Left lobe of liver (tissue), 2 donors: ENCODE data around the gene TUT7. TPM values are rescaled to one million over a fixed set of nuclear protein-coding genes. Genes with fewer than 3 reads are reported as not detected.

Experiments
- ATAC-seq: fragments of 200-7000 bp; cut with Tn5 transposase; one replicate; pipeline ENCODE4 v1.9.1; 2020; ENCODE audit warnings: mild to moderate bottlenecking, moderate library complexity
- DNase-seq: peaks from one replicate; pipeline ENCODE4 v3.0.0-alpha.2; 2020; ENCODE audit warnings: low spot score
- total RNA-seq: library from RNA; stranded (reverse); gene quantifications from one replicate; pipeline ENCODE4 v1.2.1, GENCODE V29; 2021
- donor health status: DM: no; HTN: no; CAD: no; lungs with moderate emphysema.
- donor health status: DM: no; HTN: yes; CAD: no.

Gene TUT7
- total RNA-seq, 1 donor from 2014 or later: 37.3 TPM

DNA sequence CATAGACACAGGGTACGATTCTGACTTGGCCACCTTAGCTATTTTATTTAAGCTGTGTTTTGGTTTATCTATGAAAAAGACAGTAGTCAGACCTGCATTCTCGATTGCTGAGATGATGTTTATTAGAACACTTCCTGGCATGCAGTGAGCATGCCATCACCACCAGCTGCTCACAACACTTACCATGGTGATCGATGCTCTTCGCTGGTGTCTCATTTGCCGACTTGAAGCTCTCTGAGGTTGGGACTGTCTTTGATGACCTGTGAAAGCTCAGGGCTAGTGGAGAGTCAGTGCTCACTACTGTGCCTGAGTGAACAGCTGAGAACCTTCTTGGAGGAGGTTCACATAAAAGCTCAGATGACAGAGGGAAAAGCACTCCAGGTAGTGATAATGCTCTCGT, 90.3 kb downstream of the TUT7 start:
- DNase-seq: no peak
- no peak for ATAC-seq

DNA sequence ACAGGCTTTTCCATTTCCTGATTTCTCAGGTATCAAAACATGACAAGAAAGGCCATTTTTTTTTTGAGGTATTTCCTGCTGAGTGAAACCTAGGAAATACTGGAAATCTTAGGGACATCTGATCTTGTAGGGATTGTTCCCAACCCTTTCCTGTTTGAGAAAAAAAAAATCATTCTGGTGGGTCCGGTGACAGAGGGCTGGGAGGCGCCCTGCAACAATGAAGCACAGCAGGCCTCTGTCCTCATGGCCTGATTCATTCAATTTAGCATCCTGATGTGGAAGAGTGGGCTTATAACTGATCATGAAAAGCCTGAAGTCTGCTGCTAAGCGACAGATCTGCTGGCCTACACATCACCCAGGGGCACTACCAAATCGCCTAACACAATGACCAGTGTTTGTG, 91.7 kb downstream of the TUT7 start:
- DNase-seq: no peak
- ATAC-seq: no peak

GRCh38 chr9:86259557-86259956, 94.7 kb downstream of the TUT7 start, which contains the start of gene C9orf153:
TSS of gene C9orf153 (minus strand) at chr9:86259657. CDS start at chr9:86229603, 30,054 bp downstream.
- DNase-seq: no peak
- ATAC-seq: no peak

GRCh38 chr9:86257391-86257790, 96.8 kb downstream of the TUT7 start:
- DNase-seq (no peak), ATAC-seq (peak; percentile 45)

GRCh38 chr9:86256653-86257052, 97.6 kb downstream of the TUT7 start:
- DNase-seq (no peak), ATAC-seq (no peak)

GRCh38 chr9:86253577-86253976, 100.6 kb downstream of the TUT7 start:
- ATAC-seq (no peak), DNase-seq (no peak)

- ATAC-seq (no peak), DNase-seq (no peak)
Measured at GRCh38 chr9:86252870-86253269, 101.3 kb downstream of the TUT7 start.

- DNase-seq (no peak), ATAC-seq (no peak)
Measured at GRCh38 chr9:86250123-86250522, 104.1 kb downstream of the TUT7 start.

DNA sequence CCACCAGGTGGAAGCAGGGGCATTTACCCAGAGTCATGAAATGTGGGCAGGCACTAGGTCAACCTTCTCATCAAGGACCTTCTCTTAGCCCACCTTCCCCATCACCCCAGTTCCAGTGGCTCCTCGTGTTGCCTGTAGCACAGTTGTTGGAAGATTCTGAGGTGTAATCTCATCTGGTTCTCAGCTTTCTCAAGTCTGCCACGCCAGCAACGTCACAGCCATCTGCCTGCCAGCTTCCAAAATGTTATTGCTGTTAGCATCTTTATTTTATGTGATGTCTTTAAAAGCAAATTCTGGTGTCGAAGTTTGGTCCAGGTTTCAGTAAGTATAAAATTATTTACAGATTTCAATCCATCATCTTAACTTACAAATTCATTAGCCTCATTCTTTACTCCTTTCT, 105.5 kb downstream of the TUT7 start:
- DNase-seq (no peak), ATAC-seq (no peak)

GRCh38 chr9:86246752-86247161, 107.5 kb downstream of the TUT7 start:
- ATAC-seq (peak; percentile 90), DNase-seq (no peak)

DNA sequence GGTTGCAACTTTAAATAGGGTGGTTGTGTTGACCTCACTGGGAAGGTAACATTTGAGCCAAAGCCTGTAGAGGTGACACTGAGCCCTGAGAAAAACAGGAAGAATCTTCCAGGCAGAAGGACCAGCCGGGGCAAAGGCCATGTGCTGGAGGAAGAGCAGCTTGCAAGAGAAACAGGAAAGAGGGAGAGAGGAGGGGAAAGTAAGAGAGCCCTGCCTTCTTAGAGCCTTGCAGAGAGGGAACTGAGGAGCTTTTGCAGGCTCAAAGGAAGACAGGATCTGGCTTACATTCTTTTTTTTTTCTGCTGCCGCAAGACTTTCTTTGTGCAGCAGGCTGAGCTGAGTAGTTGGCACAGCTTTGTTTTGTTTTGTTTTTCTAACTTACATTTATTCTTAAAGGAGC, 112.1 kb downstream of the TUT7 start:
- DNase-seq: no peak
- ATAC-seq: peak; percentile 25

DNA sequence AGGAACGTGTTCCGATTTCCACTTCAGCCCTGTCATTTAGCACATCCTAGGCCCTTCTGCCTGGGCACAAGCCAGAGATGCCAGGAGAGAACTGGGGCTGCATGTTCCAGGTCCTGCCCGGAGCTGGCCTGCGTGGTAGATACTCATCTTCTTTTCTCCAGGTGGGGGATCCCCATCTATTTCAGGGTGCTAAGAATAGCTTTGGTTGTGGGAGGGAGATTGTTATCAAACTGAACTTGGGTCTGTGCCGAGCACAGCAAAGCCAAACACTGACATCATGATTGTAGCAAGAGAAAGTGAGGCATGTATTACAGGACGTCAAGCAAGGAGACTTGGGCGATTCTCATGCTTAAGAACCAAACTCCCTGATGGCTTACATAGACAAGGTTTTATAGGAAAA, 113.0 kb downstream of the TUT7 start:
- no peak for ATAC-seq
- DNase-seq: no peak

GRCh38 chr9:86238861-86239770, 115.1 kb downstream of the TUT7 start:
- DNase-seq (no peak), ATAC-seq (no peak)

Other genes with a start within 250 kb of the TUT7 start
- gene C9orf153, start 94.8 kb downstream of the TUT7 start, total RNA-seq: 0.15 TPM
- gene ISCA1, start 71.9 kb downstream of the TUT7 start, total RNA-seq: 16.7 TPM